Endothelial cell of umbilical vein (primary cell): ENCODE data around the gene NOTCH1. TPM values are rescaled to one million over a fixed set of nuclear protein-coding genes. Genes with fewer than 3 reads are reported as not detected.

Experiments
- BruUV-seq: library from RNA; stranded (reverse); fragments of 400-500 nt; replicated peaks from 2 replicates; lab custom pipeline; 2021; lab: Mats Ljungman, UMichigan
- CTCF ChIA-PET: fragments of 300-600, 350-600 bp; sonication (Branson Sonifier 250); formaldehyde crosslinking; loops from one replicate; lab custom pipeline; 2021; ENCODE audit warnings: antibody characterized with exemption, inconsistent platforms; lab: Charles Lee
- POLR2A ChIA-PET: fragments of 300-600, 350-600 bp; sonication (Branson Sonifier 250); formaldehyde crosslinking; loops from one replicate; lab custom pipeline; 2021; ENCODE audit warnings: antibody characterized with exemption, inconsistent platforms; lab: Charles Lee
- DNase-seq: peaks from one replicate; pipeline ENCODE4 v3.0.0-alpha.2; 2011; ENCODE audit warnings: low read depth, low spot score
- FAIRE-seq: peaks from 2 replicates; lab custom pipeline; 2011; peaks lifted over from hg19 to GRCh38; lab: Jason Lieb, UNC
- H2AFZ ChIP-seq: 2 replicates; pipeline ENCODE4 v1.6.0; 2012; ENCODE audit warnings: low read depth, low read length, control low read depth, inconsistent platforms
- H3K27ac ChIP-seq: 2 replicates; pipeline ENCODE4 v1.5.1; 2011; ENCODE audit warnings: low read depth, mild to moderate bottlenecking, control low read depth, low read length, moderate library complexity; ENCODE audit not compliant: insufficient read depth
- H3K27me3 ChIP-seq, 2 experiments: 2 replicates each; pipeline versions ENCODE4 v1.6.0 to v1.6.1; 2011; ENCODE audit warnings: low read length in 2 of 2, mixed read lengths in 1 of 2; ENCODE audit not compliant: control insufficient read depth in 2 of 2, insufficient read depth in 2 of 2
- H3K36me3 ChIP-seq, 2 experiments: 2 replicates in 1 of 2; 3 replicates in 1 of 2; pipeline ENCODE4 v1.5.1; 2011; ENCODE audit warnings: low read length in 2 of 2, mild to moderate bottlenecking in 1 of 2, moderate library complexity in 1 of 2; ENCODE audit not compliant: control insufficient read depth in 2 of 2, insufficient read depth in 2 of 2; ENCODE audit errors: extremely low read depth in 1 of 2
- H3K4me1 ChIP-seq: 3 replicates; pipeline ENCODE4 v1.5.1; 2011; ENCODE audit warnings: mild to moderate bottlenecking, low read length; ENCODE audit not compliant: control insufficient read depth, insufficient read depth; ENCODE audit errors: extremely low read depth
- H3K4me2 ChIP-seq: 2 replicates; pipeline ENCODE4 v1.6.1; 2011; ENCODE audit warnings: low read length, control low read depth, mixed read lengths; ENCODE audit not compliant: insufficient read depth
- H3K4me3 ChIP-seq, 3 experiments: fragments of 200-600 bp in 1 of 3; sonication (generic), shearing (Covaris generic) in 1 of 3; replicated peaks in 1 of 3; 2 replicates each; pipeline ENCODE4 v1.5.1; 2011 to 2016; ENCODE audit warnings: control low read depth in 3 of 3, low read length in 3 of 3, mild to moderate bottlenecking in 2 of 3, inconsistent platforms in 1 of 3, low read depth in 1 of 3, moderate library complexity in 1 of 3; ENCODE audit not compliant: insufficient read depth in 1 of 3
- H3K79me2 ChIP-seq: 2 replicates; pipeline ENCODE4 v1.6.0; 2012; ENCODE audit warnings: low read length, inconsistent platforms; ENCODE audit not compliant: control insufficient read depth, insufficient read depth
- H3K9ac ChIP-seq: replicated peaks from 2 replicates; pipeline ENCODE3; 2011; ENCODE audit warnings: low read length, control low read depth; ENCODE audit not compliant: insufficient read depth; ENCODE audit errors: extremely low read depth
- H3K9me1 ChIP-seq: replicated peaks from 3 replicates; pipeline ENCODE4 v1.6.0; 2011; ENCODE audit warnings: mild to moderate bottlenecking, low read length; ENCODE audit not compliant: control insufficient read depth, insufficient read depth; ENCODE audit errors: extremely low read depth
- H3K9me3 ChIP-seq: replicated peaks from 2 replicates; pipeline ENCODE4 v1.5.1; 2012; ENCODE audit warnings: low read length, inconsistent platforms; ENCODE audit not compliant: control insufficient read depth, insufficient read depth
- H4K20me1 ChIP-seq: replicated peaks from 2 replicates; pipeline ENCODE3; 2011; ENCODE audit warnings: mild to moderate bottlenecking, low read length; ENCODE audit not compliant: control insufficient read depth, insufficient read depth; ENCODE audit errors: extremely low read depth
- EZH2 ChIP-seq: IDR thresholded peaks from 2 replicates; pipeline ENCODE4 v1.6.1; 2012; ENCODE audit warnings: borderline replicate concordance, low read depth, mild to moderate bottlenecking, moderate library complexity, low read length, inconsistent platforms; ENCODE audit not compliant: severe bottlenecking
- FOS ChIP-seq: IDR thresholded peaks from 2 replicates; pipeline ENCODE4 v1.6.1; 2011; ENCODE audit warnings: mild to moderate bottlenecking, low read length, moderate library complexity, borderline replicate concordance; ENCODE audit not compliant: insufficient read depth
- GATA2 ChIP-seq: IDR thresholded peaks from 2 replicates; pipeline ENCODE4 v1.7.0; 2011; ENCODE audit warnings: low read depth, mild to moderate bottlenecking, moderate library complexity, mixed read lengths, low read length; ENCODE audit not compliant: insufficient read length, insufficient read depth
- JUN ChIP-seq: IDR thresholded peaks from 2 replicates; pipeline ENCODE4 v1.6.1; 2011; ENCODE audit warnings: borderline replicate concordance, low read depth; ENCODE audit not compliant: insufficient read length, insufficient read depth
- MYC ChIP-seq: IDR thresholded peaks from one replicate; pipeline ENCODE4 v1.6.1; 2011; ENCODE audit warnings: mild to moderate bottlenecking, low read depth, low read length
- POLR2A ChIP-seq: IDR thresholded peaks from 2 replicates; pipeline ENCODE4 v1.6.1; 2012; ENCODE audit warnings: low read depth, mild to moderate bottlenecking, control low read depth, low read length
- POLR2AphosphoS5 ChIP-seq: IDR thresholded peaks from 2 replicates; pipeline ENCODE4 v1.6.1; 2012; ENCODE audit warnings: low read depth, mild to moderate bottlenecking, control low read depth, low read length, moderate library complexity; ENCODE audit not compliant: insufficient read depth
- dilution Hi-C: fragments of 300-500 bp; cut with MboI; formaldehyde crosslinking; loops from one replicate; pipeline ENCODE4 v1.15.0; 2019; ENCODE audit warnings: low sequenced_read_pairs; ENCODE audit not compliant: extremely low pct_ligation_motif_present
- intact Hi-C: fragments of 100-400 bp; cut with micrococcal nuclease; formaldehyde crosslinking; loops from one replicate; pipeline ENCODE4 v1.10.0; 2022
- polyA plus RNA-seq, 4 experiments: library from polyadenylated mRNA; depleted of rRNA in 3 of 4; stranded (reverse) in 3 of 4; unstranded in 1 of 4; fragments of >200 nt; gene quantifications; 2 replicates each; pipeline versions ENCODE4 v1.2.1 to v1.2.3, GENCODE V29; 2011 to 2012; ENCODE audit warnings: missing spikeins in 1 of 4
- total RNA-seq: library from RNA; stranded (reverse); gene quantifications from 2 replicates; pipeline ENCODE4 v1.2.3, GENCODE V29; 2021
- TF ChIP-seq, protein P1 (sequence below): IDR thresholded peaks from 2 replicates; pipeline ENCODE4 v1.6.1; 2011; ENCODE audit not compliant: insufficient read depth, insufficient read length
- TF ChIP-seq, protein P2 (sequence below), 2 donors: IDR thresholded peaks; 1 replicate in 1 of 2; 2 replicates in 1 of 2; pipeline ENCODE4 v1.5.1; 2011; ENCODE audit warnings: low read length in 2 of 2, mild to moderate bottlenecking in 2 of 2, moderate library complexity in 2 of 2, control low read depth in 1 of 2, inconsistent platforms in 1 of 2, low read depth in 1 of 2; ENCODE audit not compliant: insufficient read depth in 1 of 2; ENCODE audit errors: extremely low read depth in 1 of 2

Gene NOTCH1
- total and polyA plus RNA-seq, 2 donors (not counting 3 experiments of a cell fraction or from before 2014, with no cell fraction given) = 31.7 to 153 TPM

DNA sequence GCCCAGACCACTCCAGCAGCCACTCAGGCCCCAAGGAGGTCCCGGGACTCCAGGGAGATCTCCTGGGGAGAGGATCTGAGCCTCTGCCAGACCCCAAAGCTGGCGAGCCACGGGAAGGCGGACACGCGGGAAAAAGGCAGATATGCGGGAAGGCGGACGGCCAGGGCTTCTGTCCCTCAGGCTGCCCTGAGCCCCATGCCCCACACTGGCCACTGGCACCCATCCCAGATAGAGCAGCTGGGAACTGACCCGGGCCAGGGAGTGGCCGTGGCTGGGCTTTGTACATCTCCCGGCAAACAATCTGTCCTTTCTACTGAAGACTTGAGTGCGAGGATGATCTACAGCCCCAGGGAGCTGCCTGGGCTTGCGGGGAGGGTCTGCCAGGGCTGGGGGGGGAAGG is 21.1 kb upstream of the NOTCH1 start:
- H3K36me3 ChIP-seq = no peaks in the 10 kb centered on the region
- no peak overlapping the region for H3K4me3 ChIP-seq
- H4K20me1 ChIP-seq = no peaks in the 10 kb centered on the region
- no peak overlapping the region for H2AFZ ChIP-seq
- BruUV-seq = no TSS peak
- H3K9me1 ChIP-seq = no peaks in the 10 kb centered on the region
- no peaks in the 10 kb centered on the region for H3K27me3 ChIP-seq
- H3K4me2 ChIP-seq = no peak overlapping the region
- intact Hi-C loops (loop anchor here (5.0 kb wide), 1 partner anchor 35 kb away; no protein-coding TSS in a partner anchor), dilution Hi-C loops (no loop called here)
- peak; percentile 65 for DNase-seq
- no peaks in the 10 kb centered on the region for H3K9me3 ChIP-seq
- no peak overlapping the region for H3K27ac ChIP-seq
- CTCF ChIA-PET = no interaction called here
- no peak overlapping the region for H3K9ac ChIP-seq
- TF ChIP-seq JUN (no peak), POLR2A (no peak), FOS (no peak), EZH2 (no peak), GATA2 (no peak), POLR2AphosphoS5 (no peak), MYC (no peak)
- TF ChIP-seq, protein P1, sequence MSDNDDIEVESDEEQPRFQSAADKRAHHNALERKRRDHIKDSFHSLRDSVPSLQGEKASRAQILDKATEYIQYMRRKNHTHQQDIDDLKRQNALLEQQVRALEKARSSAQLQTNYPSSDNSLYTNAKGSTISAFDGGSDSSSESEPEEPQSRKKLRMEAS = no peak
- TF ChIP-seq, protein P2, sequence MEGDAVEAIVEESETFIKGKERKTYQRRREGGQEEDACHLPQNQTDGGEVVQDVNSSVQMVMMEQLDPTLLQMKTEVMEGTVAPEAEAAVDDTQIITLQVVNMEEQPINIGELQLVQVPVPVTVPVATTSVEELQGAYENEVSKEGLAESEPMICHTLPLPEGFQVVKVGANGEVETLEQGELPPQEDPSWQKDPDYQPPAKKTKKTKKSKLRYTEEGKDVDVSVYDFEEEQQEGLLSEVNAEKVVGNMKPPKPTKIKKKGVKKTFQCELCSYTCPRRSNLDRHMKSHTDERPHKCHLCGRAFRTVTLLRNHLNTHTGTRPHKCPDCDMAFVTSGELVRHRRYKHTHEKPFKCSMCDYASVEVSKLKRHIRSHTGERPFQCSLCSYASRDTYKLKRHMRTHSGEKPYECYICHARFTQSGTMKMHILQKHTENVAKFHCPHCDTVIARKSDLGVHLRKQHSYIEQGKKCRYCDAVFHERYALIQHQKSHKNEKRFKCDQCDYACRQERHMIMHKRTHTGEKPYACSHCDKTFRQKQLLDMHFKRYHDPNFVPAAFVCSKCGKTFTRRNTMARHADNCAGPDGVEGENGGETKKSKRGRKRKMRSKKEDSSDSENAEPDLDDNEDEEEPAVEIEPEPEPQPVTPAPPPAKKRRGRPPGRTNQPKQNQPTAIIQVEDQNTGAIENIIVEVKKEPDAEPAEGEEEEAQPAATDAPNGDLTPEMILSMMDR (IDR thresholded peaks at IDR 0.05; ENCODE audit: extremely low read depth in 1 of 2, insufficient read depth in 1 of 2, low read depth in 1 of 2, low read length in 2 of 2) = no peak
- POLR2A ChIA-PET = no interaction called here
- no peaks in the 10 kb centered on the region for H3K79me2 ChIP-seq
- peaks cover 12% of the 10 kb centered on the region for H3K4me1 ChIP-seq
- peak; percentile 62 for FAIRE-seq
